ENCODE measurements around the gene RNF126.

Gene RNF126

GRCh38 chr19:662207-662961, 630 bp downstream of the RNF126 start:
- DNase-seq, result peak; percentile 67

DNA sequence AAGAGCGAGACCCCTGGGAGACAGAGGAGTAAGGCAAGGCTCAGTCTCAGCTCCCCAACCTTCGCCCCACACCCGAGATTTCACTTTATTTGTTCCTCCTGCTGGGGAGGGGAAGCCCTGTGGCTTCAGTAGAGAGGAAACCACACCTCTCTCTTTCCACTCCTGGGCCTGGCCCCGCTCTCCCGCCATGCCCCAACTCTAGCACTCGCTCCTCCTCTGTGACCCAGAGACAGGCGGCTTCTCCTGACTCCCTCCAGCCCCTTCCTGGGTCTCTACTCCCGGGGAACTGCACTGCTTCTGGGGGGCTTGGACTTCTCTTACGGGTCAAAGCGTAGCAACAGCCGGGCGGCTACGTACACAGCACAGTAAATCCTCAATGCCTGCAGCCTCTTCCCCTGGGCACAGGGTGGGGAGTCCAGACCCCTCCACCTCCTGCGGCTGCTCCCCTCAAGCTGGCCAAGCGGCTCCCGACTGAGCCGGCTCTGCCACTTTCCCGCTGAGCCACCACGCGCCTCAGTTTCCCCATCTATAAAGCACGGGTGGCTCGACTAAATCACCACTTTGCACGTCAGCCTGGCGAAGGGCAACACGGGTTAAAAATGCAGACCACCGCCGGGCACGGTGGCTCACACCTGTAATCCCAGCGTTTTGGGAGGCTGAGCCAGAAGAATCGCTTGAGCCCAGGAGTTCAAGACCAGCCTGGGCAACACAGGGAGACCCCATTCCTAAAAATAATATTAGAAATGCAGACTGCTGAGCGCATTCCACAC, 1.4 kb downstream of the RNF126 start:
- DNase-seq, result peak; percentile 79

- DNase-seq, result no peak
Measured at GRCh38 chr19:660793-661426, 2.1 kb downstream of the RNF126 start.

GRCh38 chr19:658916-659839, 3.8 kb downstream of the RNF126 start:
- DNase-seq, result peak; percentile 81

DNA sequence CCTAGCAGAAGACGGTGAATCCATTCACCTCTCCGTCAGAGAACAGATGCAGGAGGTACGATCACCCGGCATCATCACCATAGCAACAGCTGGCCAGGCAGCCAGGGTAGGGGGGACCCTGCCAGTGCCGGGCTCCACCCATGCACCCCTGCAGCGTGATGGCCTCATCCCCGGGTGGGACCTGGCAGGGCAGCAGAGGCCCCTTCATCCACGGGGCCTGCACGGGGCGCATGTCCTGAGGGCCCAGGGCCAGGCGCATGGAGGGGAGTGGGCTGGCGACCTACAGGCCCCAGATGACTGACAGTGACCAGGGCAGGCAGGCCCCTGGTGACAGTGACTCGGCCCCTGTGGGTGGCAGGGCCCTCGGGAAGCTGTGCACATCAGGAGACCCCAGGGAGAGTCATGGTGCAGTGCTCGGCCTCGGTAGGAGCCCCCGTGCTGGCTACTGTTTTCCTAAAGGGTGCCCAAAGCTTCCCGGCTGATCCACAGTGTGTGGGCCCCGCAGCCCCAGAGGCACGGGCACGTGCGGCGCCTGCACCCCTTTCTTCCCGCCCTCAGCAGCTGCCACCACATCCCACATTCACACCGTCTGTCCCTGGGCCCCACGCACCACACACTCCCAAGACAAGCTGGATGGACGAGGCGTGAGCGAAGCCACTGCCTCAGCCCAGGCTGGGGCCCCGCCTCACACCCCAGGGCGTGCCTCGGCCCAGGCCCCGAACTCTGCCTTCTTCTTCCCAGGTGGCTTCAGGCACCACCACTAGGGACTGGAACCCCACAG, 4.8 kb downstream of the RNF126 start:
- no peak for DNase-seq

- DNase-seq, result no peak
Measured at GRCh38 chr19:657611-658010, 5.4 kb downstream of the RNF126 start.

DNA sequence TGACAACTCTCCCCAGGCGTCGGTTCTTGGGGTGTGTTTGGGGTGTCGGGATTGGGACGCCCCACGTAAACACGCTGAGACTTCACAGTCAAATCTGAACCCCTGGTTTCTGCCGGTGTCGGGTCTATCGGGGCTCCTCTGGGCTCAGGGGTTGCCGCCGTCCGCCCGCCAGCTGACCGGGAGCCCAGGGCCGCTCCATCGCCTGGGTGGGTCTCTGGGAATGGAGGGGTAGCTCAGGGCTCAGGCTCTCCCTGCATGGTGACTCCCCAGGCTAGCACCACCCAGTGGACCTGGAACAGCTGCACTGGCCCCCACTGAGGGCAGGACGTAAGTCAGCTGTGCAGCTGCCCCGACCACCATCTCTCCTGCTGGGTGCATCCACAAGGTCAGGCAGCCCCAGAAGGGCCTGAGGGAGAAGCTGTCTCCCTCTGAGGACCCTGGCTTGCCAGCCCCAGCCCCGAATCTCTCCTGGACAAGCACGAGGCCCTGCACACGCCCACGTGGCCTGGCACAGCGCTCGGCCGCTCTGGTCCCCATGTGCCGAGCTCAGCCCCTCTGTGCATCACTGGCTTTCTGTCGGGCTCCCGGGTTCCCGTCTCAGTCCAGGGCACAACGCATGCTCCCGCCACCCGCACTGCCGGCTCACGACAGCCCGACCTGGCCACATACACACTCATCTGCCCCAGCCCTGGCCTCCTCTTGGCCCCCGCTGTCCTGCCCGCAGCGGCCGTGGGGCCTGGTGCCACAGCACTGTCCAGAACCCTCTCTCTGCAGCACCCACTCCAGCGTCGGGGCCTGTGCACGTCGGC, 6.1 kb downstream of the RNF126 start:
- no peak for DNase-seq

DNA sequence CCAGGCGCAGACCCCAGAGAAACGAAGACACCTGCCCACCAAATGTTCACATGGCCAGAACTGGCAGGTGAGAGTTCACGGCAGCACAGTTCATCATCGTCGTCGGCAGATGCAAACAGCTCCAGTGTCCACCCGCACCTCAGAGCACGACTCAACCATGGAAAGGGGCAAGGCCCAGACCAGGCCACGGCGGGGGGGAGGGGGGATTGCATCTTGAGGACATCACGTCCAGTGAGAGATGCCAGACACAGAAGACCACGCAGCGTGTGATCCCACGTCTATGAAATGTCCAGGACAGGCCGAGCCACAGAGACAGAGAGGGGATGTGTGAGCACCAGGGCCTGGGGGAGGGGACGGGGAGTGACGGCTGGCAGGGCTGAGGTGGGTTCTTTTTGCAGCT, 7.3 kb downstream of the RNF126 start:
- DNase-seq, result no peak

DNA sequence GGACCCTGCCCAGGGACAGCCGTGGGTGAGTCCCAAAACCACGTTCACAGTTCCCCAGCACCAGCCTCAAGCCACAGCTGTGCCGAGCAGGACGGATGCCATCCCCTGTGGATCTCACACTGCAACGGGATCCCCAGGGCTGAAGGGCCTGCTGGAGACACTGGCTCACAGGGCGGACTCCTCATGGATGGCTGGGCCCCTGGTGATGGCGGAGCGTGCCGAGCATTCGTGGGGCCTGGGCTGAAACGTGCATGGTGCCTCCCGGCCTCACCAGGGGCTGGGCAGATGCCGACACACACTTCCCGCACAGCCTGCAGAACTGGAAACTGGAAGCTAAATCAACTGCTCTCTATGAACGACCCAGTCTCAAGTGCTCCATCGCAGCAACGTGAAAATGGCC, 9.6 kb downstream of the RNF126 start:
- no peak for DNase-seq

GRCh38 chr19:652467-653389, 10.3 kb downstream of the RNF126 start:
- no peak for DNase-seq

GRCh38 chr19:651991-652390, 11.0 kb downstream of the RNF126 start:
- no peak for DNase-seq

GRCh38 chr19:651114-651818, 11.7 kb downstream of the RNF126 start:
- DNase-seq, result no peak

- no peak for DNase-seq
Measured at GRCh38 chr19:650121-650520, 12.9 kb downstream of the RNF126 start.

- DNase-seq, result no peak
Measured at GRCh38 chr19:648904-649801, 13.9 kb downstream of the RNF126 start.

- DNase-seq, result no peak
Measured at GRCh38 chr19:648305-648704, 14.7 kb downstream of the RNF126 start.

DNA sequence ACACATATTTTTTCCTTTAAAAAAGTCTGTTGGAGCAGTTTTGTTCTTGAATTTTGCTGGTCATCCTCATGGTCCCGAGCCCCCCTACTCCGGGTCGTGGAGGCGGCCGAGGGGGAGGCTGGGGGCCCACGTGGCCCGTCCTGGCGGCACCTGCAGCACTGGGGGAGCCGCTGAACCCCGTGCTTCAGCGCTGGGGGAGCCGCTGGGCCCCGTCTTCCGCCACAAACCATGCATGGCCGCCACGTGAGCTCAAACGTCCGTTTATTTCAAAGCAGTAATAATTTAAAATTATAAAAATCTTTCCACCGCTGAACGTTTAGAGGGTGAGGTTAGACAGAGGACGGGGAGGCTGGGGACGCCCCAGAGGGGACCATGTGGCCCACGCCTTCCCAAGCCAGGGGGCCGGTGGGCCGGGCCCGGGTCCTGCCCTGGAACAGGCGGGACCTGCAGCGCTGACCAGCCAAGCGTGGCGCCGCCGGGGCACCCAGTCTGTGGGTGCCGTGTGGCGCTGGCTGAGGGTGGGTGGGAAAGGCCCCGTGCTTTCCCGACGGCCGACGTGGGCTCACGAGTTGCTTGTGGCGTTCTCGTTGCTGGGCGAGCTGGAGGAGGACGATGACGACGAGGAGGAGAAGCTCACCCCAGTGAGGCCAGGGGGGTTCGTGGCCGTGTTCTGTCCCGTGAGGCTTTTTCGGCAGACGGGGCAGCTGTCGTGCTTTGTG, 15.3 kb downstream of the RNF126 start:
- no peak for DNase-seq

- no peak for DNase-seq
Measured at GRCh38 chr19:646779-647565, 16.0 kb downstream of the RNF126 start.
